ENCODE results near the gene ARID4B. TPM values are rescaled to one million over a fixed set of nuclear protein-coding genes. Genes with fewer than 3 reads are reported as not detected.

The ARID4B gene
- polyA plus RNA-seq, 1 donor from 2014 or later, result 49.3 TPM

DNA sequence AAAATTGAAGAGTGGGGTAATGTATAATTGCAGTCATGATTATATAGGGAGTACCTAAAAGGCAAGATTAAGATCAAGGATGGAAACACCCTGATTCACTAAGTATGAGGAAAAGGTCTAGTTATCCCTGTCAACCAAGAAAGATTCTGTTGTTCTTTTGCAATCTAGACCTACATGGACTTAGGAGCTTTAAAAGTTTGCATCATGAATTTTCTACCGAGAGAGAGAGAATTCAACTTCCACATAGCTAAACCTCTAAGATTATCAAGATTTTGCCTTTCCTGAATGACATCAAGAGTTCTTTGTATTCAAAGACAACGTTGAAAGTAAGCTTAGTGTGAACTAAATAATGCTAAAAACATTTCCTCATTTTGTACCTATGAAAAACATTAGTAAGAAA lies 88.1 kb downstream of the ARID4B start:
- Histone ChIP-seq H2AFZ (ENCODE audit: low read depth, low read length) (no peak overlapping the region), H3K36me3 (ENCODE audit: insufficient read depth, low read length) (no peaks in the 10 kb centered on the region), H3K9me3 (ENCODE audit: low read length) (no peaks in the 10 kb centered on the region), H4K20me1 (ENCODE audit: insufficient read depth) (no peaks in the 10 kb centered on the region), H3K79me2 (replicated peaks; ENCODE audit: insufficient read depth, low read length) (peaks cover 7% of the 10 kb centered on the region), H3K27me3 (ENCODE audit: insufficient read depth, low read depth, low read length) (no peaks in the 10 kb centered on the region), H3K9ac (ENCODE audit: low read length) (no peak overlapping the region), H3F3A (ENCODE audit: insufficient read depth, low read length, poor library complexity, severe bottlenecking) (no peaks in the 10 kb centered on the region), H3K9me2 (ENCODE audit: insufficient read depth, low read length) (no peaks in the 10 kb centered on the region), H3K4me3 (ENCODE audit: low read length) (no peak overlapping the region), H3K4me2 (ENCODE audit: low read length) (no peak overlapping the region), H3K27ac (ENCODE audit: low read length) (no peak overlapping the region)
- TF ChIP-seq, protein P1, sequence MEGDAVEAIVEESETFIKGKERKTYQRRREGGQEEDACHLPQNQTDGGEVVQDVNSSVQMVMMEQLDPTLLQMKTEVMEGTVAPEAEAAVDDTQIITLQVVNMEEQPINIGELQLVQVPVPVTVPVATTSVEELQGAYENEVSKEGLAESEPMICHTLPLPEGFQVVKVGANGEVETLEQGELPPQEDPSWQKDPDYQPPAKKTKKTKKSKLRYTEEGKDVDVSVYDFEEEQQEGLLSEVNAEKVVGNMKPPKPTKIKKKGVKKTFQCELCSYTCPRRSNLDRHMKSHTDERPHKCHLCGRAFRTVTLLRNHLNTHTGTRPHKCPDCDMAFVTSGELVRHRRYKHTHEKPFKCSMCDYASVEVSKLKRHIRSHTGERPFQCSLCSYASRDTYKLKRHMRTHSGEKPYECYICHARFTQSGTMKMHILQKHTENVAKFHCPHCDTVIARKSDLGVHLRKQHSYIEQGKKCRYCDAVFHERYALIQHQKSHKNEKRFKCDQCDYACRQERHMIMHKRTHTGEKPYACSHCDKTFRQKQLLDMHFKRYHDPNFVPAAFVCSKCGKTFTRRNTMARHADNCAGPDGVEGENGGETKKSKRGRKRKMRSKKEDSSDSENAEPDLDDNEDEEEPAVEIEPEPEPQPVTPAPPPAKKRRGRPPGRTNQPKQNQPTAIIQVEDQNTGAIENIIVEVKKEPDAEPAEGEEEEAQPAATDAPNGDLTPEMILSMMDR (IDR thresholded peaks at IDR 0.05; ENCODE audit: poor library complexity, severe bottlenecking), result no peak
- TF ChIP-seq, protein P2, sequence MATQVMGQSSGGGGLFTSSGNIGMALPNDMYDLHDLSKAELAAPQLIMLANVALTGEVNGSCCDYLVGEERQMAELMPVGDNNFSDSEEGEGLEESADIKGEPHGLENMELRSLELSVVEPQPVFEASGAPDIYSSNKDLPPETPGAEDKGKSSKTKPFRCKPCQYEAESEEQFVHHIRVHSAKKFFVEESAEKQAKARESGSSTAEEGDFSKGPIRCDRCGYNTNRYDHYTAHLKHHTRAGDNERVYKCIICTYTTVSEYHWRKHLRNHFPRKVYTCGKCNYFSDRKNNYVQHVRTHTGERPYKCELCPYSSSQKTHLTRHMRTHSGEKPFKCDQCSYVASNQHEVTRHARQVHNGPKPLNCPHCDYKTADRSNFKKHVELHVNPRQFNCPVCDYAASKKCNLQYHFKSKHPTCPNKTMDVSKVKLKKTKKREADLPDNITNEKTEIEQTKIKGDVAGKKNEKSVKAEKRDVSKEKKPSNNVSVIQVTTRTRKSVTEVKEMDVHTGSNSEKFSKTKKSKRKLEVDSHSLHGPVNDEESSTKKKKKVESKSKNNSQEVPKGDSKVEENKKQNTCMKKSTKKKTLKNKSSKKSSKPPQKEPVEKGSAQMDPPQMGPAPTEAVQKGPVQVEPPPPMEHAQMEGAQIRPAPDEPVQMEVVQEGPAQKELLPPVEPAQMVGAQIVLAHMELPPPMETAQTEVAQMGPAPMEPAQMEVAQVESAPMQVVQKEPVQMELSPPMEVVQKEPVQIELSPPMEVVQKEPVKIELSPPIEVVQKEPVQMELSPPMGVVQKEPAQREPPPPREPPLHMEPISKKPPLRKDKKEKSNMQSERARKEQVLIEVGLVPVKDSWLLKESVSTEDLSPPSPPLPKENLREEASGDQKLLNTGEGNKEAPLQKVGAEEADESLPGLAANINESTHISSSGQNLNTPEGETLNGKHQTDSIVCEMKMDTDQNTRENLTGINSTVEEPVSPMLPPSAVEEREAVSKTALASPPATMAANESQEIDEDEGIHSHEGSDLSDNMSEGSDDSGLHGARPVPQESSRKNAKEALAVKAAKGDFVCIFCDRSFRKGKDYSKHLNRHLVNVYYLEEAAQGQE (IDR thresholded peaks at IDR 0.05; ENCODE audit: borderline replicate concordance), result no peak
- TF ChIP-seq EZH2 (IDR thresholded peaks at IDR 0.05; ENCODE audit: borderline replicate concordance, insufficient read depth, low read length, poor library complexity, severe bottlenecking), result no peak
- no peak for TF ChIP-seq RAD21 (conservative IDR thresholded peaks at IDR 0.05)
- no peak for TF ChIP-seq POLR2AphosphoS5 (IDR thresholded peaks at IDR 0.05)
- no peak for TF ChIP-seq TAF1 (IDR thresholded peaks at IDR 0.05; ENCODE audit: low read depth)
- no peak for TF ChIP-seq SMC3 (conservative IDR thresholded peaks at IDR 0.05; ENCODE audit: poor library complexity)
- no peak for TF ChIP-seq MXI1 (conservative IDR thresholded peaks at IDR 0.05; ENCODE audit: poor library complexity, severe bottlenecking)
- no peak for TF ChIP-seq EP300 (conservative IDR thresholded peaks at IDR 0.05; ENCODE audit: poor library complexity, severe bottlenecking)

DNA sequence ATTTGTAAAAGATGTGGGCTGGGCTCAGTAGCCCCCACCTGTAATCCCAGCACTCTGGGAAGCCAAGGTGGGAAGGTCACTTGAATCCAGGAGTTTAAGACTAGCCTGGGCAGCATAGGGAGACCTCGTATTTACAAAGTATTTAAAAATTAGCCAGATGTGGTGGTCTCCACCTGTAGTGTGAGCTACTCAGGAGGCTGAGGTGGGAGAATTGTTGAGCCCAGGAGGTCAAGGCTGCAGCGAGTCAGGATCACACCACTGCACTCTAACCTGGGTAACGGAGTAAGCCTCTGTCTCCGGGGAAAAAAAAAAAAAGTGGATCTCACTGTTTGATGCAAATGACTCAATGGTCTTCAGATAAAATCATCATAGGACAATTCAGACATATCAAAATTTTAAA lies 89.4 kb downstream of the ARID4B start:
- H3K36me3 ChIP-seq (ENCODE audit: insufficient read depth, low read length), result no peaks in the 10 kb centered on the region
- H2AFZ ChIP-seq (ENCODE audit: low read depth, low read length), result no peak overlapping the region
- no peak overlapping the region for H3K4me2 ChIP-seq (ENCODE audit: low read length)
- peaks cover 7% of the 10 kb centered on the region for H3K79me2 ChIP-seq (replicated peaks; ENCODE audit: insufficient read depth, low read length)
- no peaks in the 10 kb centered on the region for H3F3A ChIP-seq (ENCODE audit: insufficient read depth, low read length, poor library complexity, severe bottlenecking)
- no peaks in the 10 kb centered on the region for H3K27me3 ChIP-seq (ENCODE audit: insufficient read depth, low read depth, low read length)
- no peak overlapping the region for H3K9ac ChIP-seq (ENCODE audit: low read length)
- no peaks in the 10 kb centered on the region for H3K9me3 ChIP-seq (ENCODE audit: low read length)
- no peak overlapping the region for H3K27ac ChIP-seq (ENCODE audit: low read length)
- no peaks in the 10 kb centered on the region for H4K20me1 ChIP-seq (ENCODE audit: insufficient read depth)
- H3K9me2 ChIP-seq (ENCODE audit: insufficient read depth, low read length), result no peaks in the 10 kb centered on the region
- no peak overlapping the region for H3K4me3 ChIP-seq (ENCODE audit: low read length)
- TF ChIP-seq, protein P2 (IDR thresholded peaks at IDR 0.05; ENCODE audit: borderline replicate concordance), result no peak
- TF ChIP-seq TAF1 (IDR thresholded peaks at IDR 0.05; ENCODE audit: low read depth) (no peak), POLR2AphosphoS5 (IDR thresholded peaks at IDR 0.05) (no peak), SMC3 (conservative IDR thresholded peaks at IDR 0.05; ENCODE audit: poor library complexity) (no peak), MXI1 (conservative IDR thresholded peaks at IDR 0.05; ENCODE audit: poor library complexity, severe bottlenecking) (no peak), RAD21 (conservative IDR thresholded peaks at IDR 0.05) (no peak), EP300 (conservative IDR thresholded peaks at IDR 0.05; ENCODE audit: poor library complexity, severe bottlenecking) (no peak), EZH2 (IDR thresholded peaks at IDR 0.05; ENCODE audit: borderline replicate concordance, insufficient read depth, low read length, poor library complexity, severe bottlenecking) (no peak)
- TF ChIP-seq, protein P1 (IDR thresholded peaks at IDR 0.05; ENCODE audit: poor library complexity, severe bottlenecking), result no peak

Measured in neural cell (in vitro differentiated cells).